Adipose tissue (tissue), 3 donors: ENCODE data around the gene FBXO39. TPM values are rescaled to one million over a fixed set of nuclear protein-coding genes. Genes with fewer than 3 reads are reported as not detected.
"Not testable (repeated sequence)": the region's sequence is repeated elsewhere in the genome, so short reads cannot be mapped to it uniquely, and the experiment has no call there.

Experiments used
- H3K27ac ChIP-seq: one replicate; pipeline ENCODE4 v1.5.1; 2013; ENCODE audit warnings: low read depth, low read length
- WGBS, 3 donors: extraction: QIAGEN DNeasy Blood & Tissue Kit; methylation state at CpG; one replicate each; pipeline ENCODE4 v1.1.7; 2013; 5-methylcytosine and 5-hydroxymethylcytosine counted together
- polyA plus RNA-seq, 3 donors: library from polyadenylated mRNA; stranded (reverse); fragments of 200-250 nt; gene quantifications; one replicate each; pipeline ENCODE4 v1.2.3, GENCODE V29; 2013
- donor health status: healthy with polysubstance abuse.
- donor health status: Bipolar disorder and iron deficiency.
- donor health status: healthy.

The FBXO39 gene
- polyA plus RNA-seq, 3 donors: 0.10 to 0.14 TPM; not detected in 1

GRCh38 chr17:6782244-6782643, 6.2 kb downstream of the FBXO39 start:
- WGBS, 3 donors: 76 to 85% (median 79%) methylated on average over 4 of the region's 4 CpGs
- H3K27ac ChIP-seq: no peak overlapping the region

DNA sequence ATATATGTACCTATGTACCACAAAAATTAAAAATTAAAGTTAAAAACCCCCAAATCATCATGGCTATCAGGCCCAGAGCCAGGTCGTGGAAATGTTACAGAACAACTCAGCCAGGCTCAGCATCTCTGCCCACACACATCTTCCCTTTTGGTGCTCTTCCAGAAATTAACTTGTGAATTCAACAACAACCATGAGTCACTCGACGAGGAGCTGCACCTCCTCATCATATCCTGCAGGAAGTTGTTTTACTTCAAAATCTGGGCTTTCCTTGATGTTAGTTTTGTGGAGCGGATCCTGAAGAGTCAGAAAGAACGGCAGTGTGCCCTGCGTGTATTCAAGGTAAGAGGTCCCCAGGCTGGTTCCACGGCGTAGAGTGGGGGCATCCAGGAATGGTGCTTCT, 10.6 kb downstream of the FBXO39 start:
- H3K27ac ChIP-seq: no peak overlapping the region
- 57 to 61% (median 58%) methylated on average over 8 of the region's 8 CpGs for WGBS, 3 donors

GRCh38 chr17:6787081-6787693, 11.2 kb downstream of the FBXO39 start:
- WGBS, 3 donors: 33 to 51% (median 50%) methylated on average over 10 of the region's 10 CpGs
- no peak overlapping the region for H3K27ac ChIP-seq

- WGBS, 3 donors: 50 to 70% (median 66%) methylated on average over 4 of the region's 4 CpGs
- H3K27ac ChIP-seq: no peak overlapping the region
Observed at GRCh38 chr17:6789146-6789545, 13.1 kb downstream of the FBXO39 start.

GRCh38 chr17:6793748-6794493, 17.9 kb downstream of the FBXO39 start:
- 66 to 78% (median 71%) methylated on average over 5 of the region's 5 CpGs for WGBS, 3 donors
- H3K27ac ChIP-seq: no peak overlapping the region

GRCh38 chr17:6796017-6796886, 20.2 kb downstream of the FBXO39 start:
- WGBS, 3 donors: 47 to 62% (median 58%) methylated on average over 10 of the region's 10 CpGs
- no peak overlapping the region for H3K27ac ChIP-seq

DNA sequence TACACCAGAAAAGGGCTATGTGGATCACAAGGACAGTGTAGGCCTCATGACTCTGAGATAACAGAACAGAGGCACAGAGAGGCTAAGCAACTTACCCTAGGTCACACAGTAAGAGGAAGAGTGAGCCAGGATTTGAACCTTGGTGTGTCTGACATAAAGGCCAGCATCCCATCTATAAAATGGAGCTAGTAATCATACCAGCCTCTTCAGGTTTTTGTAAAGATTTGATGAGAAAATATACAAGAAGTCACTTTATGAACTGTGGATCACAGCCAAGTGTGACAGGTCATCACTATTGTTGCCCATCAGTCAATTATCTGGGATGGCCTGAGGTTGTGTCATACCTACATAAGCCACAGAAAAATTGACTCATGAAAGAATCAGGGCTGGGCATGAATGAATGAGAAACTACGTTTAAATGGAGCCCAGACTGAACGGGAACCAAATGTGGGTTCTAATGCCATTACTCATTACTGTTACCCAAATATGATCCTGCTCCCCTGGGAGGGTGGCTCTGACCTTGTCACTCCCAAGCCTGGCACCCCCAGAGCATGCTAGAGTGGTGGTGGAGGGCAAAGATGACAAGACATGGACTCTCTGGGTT, 21.0 kb downstream of the FBXO39 start:
- H3K27ac ChIP-seq: no peak overlapping the region
- 68 to 82% (median 80%) methylated on average over 2 of the region's 2 CpGs for WGBS, 3 donors

GRCh38 chr17:6797718-6798351, 21.8 kb downstream of the FBXO39 start:
- H3K27ac ChIP-seq: no peak overlapping the region
- WGBS, 3 donors: 70 to 73% (median 70%) methylated on average over 8 of the region's 8 CpGs

DNA sequence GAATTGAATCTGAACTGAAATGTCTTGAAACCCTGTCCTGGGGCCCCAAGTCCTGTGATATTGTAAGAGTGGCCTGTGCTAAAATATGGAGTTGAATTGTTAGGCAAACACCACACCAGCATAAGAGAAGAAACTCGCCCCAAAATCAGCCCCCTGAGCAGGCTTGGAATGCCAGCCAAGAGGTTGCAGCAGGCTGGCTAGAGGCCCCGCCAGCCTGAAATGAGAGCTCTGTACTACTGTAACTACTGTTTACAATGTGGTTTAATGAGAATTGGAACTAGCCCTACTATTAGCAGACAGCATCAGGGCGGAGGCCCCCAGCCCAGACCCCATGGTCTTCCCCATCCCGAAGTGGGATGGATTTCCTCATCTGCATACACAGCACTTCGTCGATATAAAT, 23.7 kb downstream of the FBXO39 start:
- 71 to 81% (median 80%) methylated on average over 6 of the region's 6 CpGs for WGBS, 3 donors
- H3K27ac ChIP-seq: no peak overlapping the region

DNA sequence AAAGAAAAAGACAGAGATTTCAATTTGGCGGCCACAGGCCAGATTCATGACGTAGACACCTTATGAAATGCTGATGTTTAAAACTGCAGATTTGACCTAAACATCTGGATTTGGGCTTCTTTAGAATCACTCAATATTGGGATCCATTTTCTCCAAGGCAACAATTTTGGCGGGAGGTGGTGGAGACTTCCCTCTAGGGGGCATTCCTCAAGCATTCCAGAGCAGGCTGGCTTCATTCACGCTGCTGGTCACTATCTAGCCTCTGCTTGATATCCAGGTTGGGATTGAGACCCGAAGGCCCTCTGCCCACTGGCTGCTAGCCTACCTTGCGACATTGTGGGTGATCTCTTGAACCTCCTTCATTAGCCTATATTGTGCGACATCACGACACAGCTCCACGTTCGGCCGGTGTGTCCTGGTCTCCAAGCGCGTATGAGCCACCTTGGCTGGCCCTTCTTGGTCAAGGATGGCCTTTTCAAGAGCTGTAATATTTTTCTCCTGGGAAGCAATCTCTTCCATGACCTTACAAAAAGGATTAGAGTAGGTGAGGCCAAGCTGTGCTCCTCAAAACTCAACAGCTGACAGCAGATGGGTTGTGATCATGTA, 24.5 kb downstream of the FBXO39 start:
- H3K27ac ChIP-seq: no peak overlapping the region
- WGBS, 3 donors: 86 to 89% (median 86%) methylated on average over 13 of the region's 13 CpGs

DNA sequence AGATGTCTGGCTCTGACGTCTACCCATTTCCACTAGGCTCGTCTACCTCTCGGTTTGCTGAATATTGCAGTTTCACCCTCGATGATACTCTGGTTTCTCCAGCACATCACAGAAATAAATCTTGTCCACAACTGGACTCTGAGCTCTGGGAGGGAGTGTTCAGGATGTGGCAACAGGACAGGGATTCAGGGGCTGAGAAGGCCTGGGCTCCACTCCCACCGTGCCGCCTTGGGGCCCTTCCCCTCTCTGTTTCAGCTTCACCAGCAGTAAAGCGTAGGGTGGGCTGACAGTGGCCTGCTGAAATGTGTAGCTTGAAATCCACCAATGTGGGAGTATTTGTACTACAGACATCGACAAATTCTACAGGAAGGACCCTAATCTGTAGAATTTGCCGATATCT, 35.5 kb downstream of the FBXO39 start:
- WGBS, 3 donors: 82 to 90% (median 87%) methylated on average over 9 of the region's 9 CpGs
- H3K27ac ChIP-seq: no peak overlapping the region

DNA sequence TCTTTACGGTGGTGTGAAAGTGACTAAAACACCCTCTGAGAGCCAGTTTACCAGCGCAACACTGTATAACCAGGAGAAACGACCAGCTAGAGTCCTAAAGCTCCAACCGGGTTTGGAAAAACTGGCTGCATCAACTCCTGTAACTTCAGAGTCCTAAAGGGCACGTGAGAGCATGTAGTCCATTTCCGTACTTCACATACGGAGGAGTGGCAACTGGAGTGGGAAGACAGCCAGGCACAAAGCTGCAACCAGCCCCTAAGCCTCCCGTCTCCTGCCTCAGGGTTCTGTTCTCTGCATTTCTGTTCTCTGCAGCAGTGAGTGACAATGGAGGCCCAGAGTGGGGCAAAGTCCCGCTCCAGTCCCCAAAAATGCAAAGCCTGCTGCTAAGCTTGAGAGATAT, 36.3 kb downstream of the FBXO39 start:
- no peak overlapping the region for H3K27ac ChIP-seq
- WGBS, 3 donors: 62 to 73% (median 71%) methylated on average over 9 of the region's 9 CpGs

GRCh38 chr17:6815775-6816174, 39.8 kb downstream of the FBXO39 start:
- 83 to 88% (median 86%) methylated on average over 10 of the region's 10 CpGs for WGBS, 3 donors
- H3K27ac ChIP-seq: no peak overlapping the region

DNA sequence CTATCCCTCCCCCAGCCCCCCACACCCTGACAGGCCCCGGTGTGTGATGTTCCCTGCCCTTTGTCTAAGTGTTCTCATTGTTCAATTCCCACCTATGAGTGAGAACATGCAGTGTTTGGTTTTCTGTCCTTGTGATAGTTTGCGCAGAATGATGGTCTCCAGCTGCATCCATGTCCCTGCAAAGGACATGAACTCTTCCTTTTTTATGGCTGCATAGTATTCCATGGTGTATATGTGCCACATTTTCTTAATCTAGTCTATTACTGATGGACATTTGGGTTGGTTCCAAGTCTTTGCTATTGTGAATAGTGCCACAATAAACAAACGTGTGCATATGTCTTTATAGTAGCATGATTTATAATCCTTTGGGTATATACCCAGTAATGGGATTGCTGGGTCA, 40.4 kb downstream of the FBXO39 start:
- H3K27ac ChIP-seq: not testable (repeated sequence)
- WGBS, 3 donors: 74 to 82% (median 78%) methylated on average over 3 of the region's 3 CpGs

DNA sequence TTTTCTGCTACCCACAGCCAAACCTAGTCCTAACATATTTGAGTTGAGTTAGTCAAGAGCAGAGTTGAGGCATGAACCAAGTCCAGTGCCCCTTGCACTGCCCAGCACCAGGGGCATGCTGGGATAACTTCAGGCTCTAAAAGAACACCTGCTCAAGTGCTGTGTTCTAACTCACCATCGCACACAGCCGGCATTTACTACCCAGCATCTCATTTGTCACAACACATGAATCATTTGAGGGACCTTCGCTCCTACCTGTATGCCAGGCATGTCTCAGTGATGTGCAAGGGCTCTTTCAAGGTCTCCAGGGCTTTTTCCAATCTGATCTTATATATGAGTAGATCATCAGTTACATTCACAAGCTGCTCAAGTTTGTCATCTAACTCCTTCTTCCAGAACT, 42.9 kb downstream of the FBXO39 start:
- no peak overlapping the region for H3K27ac ChIP-seq
- WGBS, 3 donors: 86 to 90% (median 86%) methylated on average over 3 of the region's 3 CpGs

DNA sequence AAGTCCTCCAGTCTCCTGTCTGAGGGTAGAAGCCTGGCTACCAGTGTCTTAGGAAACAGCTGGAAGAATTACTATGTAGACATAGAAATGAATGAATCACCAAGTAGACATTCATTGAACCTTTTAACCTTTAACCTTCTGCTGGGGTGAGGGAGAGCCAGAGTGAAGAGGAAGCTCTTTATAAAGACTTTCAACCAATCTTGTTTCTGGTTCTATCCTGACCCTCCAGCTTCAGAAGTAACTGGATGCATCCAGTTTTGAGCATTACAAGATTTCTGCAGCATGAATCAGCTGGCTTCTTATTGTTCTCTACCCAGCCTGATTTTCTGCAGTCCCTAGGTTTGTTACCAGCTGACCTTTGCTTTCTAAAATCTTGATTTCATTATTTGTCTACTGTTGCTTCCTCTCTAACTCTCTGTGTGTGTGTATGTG, 47.0 kb downstream of the FBXO39 start:
- H3K27ac ChIP-seq: no peak overlapping the region

DNA sequence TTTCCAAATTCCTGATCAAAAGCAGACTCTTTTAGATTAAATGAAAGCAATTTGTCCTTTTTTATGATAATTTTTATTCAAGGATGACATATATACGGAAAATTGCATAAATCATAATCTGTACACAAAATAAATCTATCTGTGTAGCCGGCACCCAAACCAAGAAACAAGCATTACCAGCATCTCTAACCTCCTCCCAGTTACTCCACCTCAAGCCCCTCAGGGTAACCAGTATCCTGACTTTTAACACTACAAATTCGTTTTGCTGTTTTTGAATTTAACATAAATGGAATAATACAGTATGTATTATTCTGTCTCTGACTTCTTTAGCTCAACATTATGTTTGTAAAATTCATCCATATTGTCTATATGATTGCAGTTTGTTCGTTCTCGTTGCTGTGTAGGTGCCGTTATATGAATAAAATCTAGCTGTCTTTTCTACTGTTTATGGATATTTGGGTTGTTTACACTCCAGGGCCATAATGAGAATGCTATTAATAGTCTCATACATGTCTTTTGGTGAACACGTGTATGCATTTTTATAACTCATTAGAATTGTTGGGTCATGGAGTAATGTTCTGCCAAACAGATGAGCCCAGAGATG, 54.5 kb downstream of the FBXO39 start:
- 63 to 74% (median 67%) methylated on average over 7 of the region's 7 CpGs for WGBS, 3 donors
- H3K27ac ChIP-seq: no peak overlapping the region
